Progenitor cell of endocrine pancreas (in vitro differentiated cells): Measurements from ENCODE around the gene PADI2. TPM values are rescaled to one million over a fixed set of nuclear protein-coding genes. Genes with fewer than 3 reads are reported as not detected.

ENCODE experiments used
- DNase-seq: peaks from one replicate; pipeline ENCODE4 v3.0.0; 2021; ENCODE audit warnings: low spot score; ENCODE audit not compliant: unreplicated experiment
- H3K27ac Mint-ChIP-seq: 2 replicates; pipeline ENCODE4 v1.8.0; 2021; ENCODE audit warnings: mild to moderate bottlenecking, moderate library complexity, mixed read lengths
- H3K27me3 Mint-ChIP-seq: 2 replicates; pipeline ENCODE4 v1.8.0; 2021; ENCODE audit warnings: mixed read lengths
- H3K36me3 Mint-ChIP-seq: 2 replicates; pipeline ENCODE4 v1.8.0; 2022; ENCODE audit warnings: mixed read lengths; ENCODE audit not compliant: insufficient read depth
- H3K4me1 Mint-ChIP-seq: 2 replicates; pipeline ENCODE4 v1.8.0; 2021; ENCODE audit warnings: low read depth, mixed read lengths
- H3K4me3 Mint-ChIP-seq: 2 replicates; pipeline ENCODE4 v1.8.0; 2021; ENCODE audit warnings: low read depth, mild to moderate bottlenecking, moderate library complexity, mixed read lengths
- H3K9me3 Mint-ChIP-seq: 2 replicates; pipeline ENCODE4 v1.8.0; 2021; ENCODE audit warnings: low read depth, mixed read lengths
- CTCF ChIP-seq: fragments of 200-600 bp; sonication (generic); IDR thresholded peaks from one replicate; pipeline ENCODE4 v1.5.0; 2021; ENCODE audit warnings: antibody characterized with exemption, mild to moderate bottlenecking; ENCODE audit not compliant: unreplicated experiment
- total RNA-seq: library from RNA; stranded (reverse); gene quantifications from 2 replicates; pipeline ENCODE4 v1.2.1, GENCODE V29; 2021

The PADI2 gene
- total RNA-seq, 1 donor from 2014 or later = 0.50 TPM

- H3K36me3 Mint-ChIP-seq = no peaks in the 10 kb centered on the region
- no peak for DNase-seq
- H3K27ac Mint-ChIP-seq = no peak overlapping the region
- peaks cover 17% of the 10 kb centered on the region for H3K27me3 Mint-ChIP-seq
- TF ChIP-seq CTCF = no peak
- peaks cover 5% of the 10 kb centered on the region for H3K4me1 Mint-ChIP-seq
- H3K4me3 Mint-ChIP-seq = no peak overlapping the region
- H3K9me3 Mint-ChIP-seq = no peaks in the 10 kb centered on the region
Observed at GRCh38 chr1:17163789-17164666, 44.8 kb upstream of the PADI2 start.

GRCh38 chr1:17163371-17163770 lies 44.1 kb upstream of the PADI2 start:
- Mint-ChIP-seq H3K27me3 (peaks cover 17% of the 10 kb centered on the region), H3K4me1 (peaks cover 5% of the 10 kb centered on the region), H3K9me3 (no peaks in the 10 kb centered on the region), H3K27ac (no peak overlapping the region), H3K4me3 (no peak overlapping the region), H3K36me3 (no peaks in the 10 kb centered on the region)
- TF ChIP-seq CTCF = no peak
- DNase-seq = no peak

- no peak for DNase-seq
Observed at GRCh38 chr1:17162941-17163340, 43.7 kb upstream of the PADI2 start.

GRCh38 chr1:17161926-17162800 lies 42.9 kb upstream of the PADI2 start:
- no peaks in the 10 kb centered on the region for H3K9me3 Mint-ChIP-seq
- TF ChIP-seq CTCF = no peak
- H3K4me1 Mint-ChIP-seq = peaks cover 5% of the 10 kb centered on the region
- H3K4me3 Mint-ChIP-seq = no peak overlapping the region
- H3K27ac Mint-ChIP-seq = no peak overlapping the region
- no peaks in the 10 kb centered on the region for H3K36me3 Mint-ChIP-seq
- DNase-seq = no peak
- H3K27me3 Mint-ChIP-seq = peaks cover 13% of the 10 kb centered on the region

More at GRCh38 chr1:17162941-17163340, 43.7 kb upstream of the PADI2 start:
- peaks cover 17% of the 10 kb centered on the region for H3K27me3 Mint-ChIP-seq
- no peaks in the 10 kb centered on the region for H3K36me3 Mint-ChIP-seq
- peaks cover 5% of the 10 kb centered on the region for H3K4me1 Mint-ChIP-seq
- H3K27ac Mint-ChIP-seq = no peak overlapping the region
- H3K9me3 Mint-ChIP-seq = no peaks in the 10 kb centered on the region
- H3K4me3 Mint-ChIP-seq = no peak overlapping the region
- no peak for TF ChIP-seq CTCF

GRCh38 chr1:17161137-17161740 lies 42.0 kb upstream of the PADI2 start:
- Mint-ChIP-seq H3K27ac (no peak overlapping the region), H3K9me3 (peaks cover 4% of the 10 kb centered on the region), H3K36me3 (peaks cover 1% of the 10 kb centered on the region), H3K4me3 (no peak overlapping the region), H3K4me1 (peaks cover 5% of the 10 kb centered on the region), H3K27me3 (peaks cover 11% of the 10 kb centered on the region)
- no peak for DNase-seq
- TF ChIP-seq CTCF = no peak
